ENCODE results near the gene ALK. TPM values are rescaled to one million over a fixed set of nuclear protein-coding genes. Genes with fewer than 3 reads are reported as not detected.

The ALK gene
- total RNA-seq, 3 donors from 2014 or later, result 0.07 to 2.4 (median 0.09) TPM

DNA sequence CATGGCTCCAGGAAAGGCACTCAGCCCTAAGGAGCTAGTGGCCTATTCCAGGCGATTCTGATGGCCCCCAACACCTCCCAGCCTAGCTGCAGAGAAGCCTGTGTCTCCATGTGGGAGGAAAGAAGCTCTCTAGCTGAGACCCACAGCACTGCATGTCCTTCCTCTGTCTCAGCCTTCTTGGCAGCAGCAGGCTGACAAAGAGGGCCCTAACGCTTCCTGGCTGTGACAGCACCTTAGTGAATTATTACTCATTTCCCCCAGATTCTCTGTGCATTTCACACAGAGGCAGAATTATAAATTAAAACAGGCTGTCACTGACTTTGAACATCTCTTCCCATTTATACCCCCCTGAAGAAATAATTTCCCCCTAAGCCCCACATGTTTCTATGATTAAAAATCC, 599.4 kb downstream of the ALK start:
- no peaks in the 10 kb centered on the region for H3K36me3 ChIP-seq (ENCODE audit: low read depth)
- DNase-seq (no peak), ATAC-seq (no peak)
- H3K4me1 ChIP-seq (ENCODE audit: low read depth), result no peaks in the 10 kb centered on the region
- intact Hi-C loops (cut with DNase I, micrococcal nuclease), result no loop called here
- TF ChIP-seq, protein P1, sequence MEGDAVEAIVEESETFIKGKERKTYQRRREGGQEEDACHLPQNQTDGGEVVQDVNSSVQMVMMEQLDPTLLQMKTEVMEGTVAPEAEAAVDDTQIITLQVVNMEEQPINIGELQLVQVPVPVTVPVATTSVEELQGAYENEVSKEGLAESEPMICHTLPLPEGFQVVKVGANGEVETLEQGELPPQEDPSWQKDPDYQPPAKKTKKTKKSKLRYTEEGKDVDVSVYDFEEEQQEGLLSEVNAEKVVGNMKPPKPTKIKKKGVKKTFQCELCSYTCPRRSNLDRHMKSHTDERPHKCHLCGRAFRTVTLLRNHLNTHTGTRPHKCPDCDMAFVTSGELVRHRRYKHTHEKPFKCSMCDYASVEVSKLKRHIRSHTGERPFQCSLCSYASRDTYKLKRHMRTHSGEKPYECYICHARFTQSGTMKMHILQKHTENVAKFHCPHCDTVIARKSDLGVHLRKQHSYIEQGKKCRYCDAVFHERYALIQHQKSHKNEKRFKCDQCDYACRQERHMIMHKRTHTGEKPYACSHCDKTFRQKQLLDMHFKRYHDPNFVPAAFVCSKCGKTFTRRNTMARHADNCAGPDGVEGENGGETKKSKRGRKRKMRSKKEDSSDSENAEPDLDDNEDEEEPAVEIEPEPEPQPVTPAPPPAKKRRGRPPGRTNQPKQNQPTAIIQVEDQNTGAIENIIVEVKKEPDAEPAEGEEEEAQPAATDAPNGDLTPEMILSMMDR (IDR thresholded peaks at IDR 0.05), result no peak
- H3K4me3 ChIP-seq, result no peak overlapping the region
- H3K9me3 ChIP-seq, result no peaks in the 10 kb centered on the region

- no peaks in the 10 kb centered on the region for H3K4me1 ChIP-seq (ENCODE audit: low read depth)
- no peak for ATAC-seq
- no peak for DNase-seq
- H3K4me3 ChIP-seq, result no peak overlapping the region
- H3K9me3 ChIP-seq, result no peaks in the 10 kb centered on the region
- intact Hi-C loops (cut with DNase I, micrococcal nuclease), result no loop called here
- TF ChIP-seq, protein P1 (IDR thresholded peaks at IDR 0.05), result no peak
- H3K36me3 ChIP-seq (ENCODE audit: low read depth), result no peaks in the 10 kb centered on the region
Measured at GRCh38 chr2:29317801-29318485, 603.4 kb downstream of the ALK start.

DNA sequence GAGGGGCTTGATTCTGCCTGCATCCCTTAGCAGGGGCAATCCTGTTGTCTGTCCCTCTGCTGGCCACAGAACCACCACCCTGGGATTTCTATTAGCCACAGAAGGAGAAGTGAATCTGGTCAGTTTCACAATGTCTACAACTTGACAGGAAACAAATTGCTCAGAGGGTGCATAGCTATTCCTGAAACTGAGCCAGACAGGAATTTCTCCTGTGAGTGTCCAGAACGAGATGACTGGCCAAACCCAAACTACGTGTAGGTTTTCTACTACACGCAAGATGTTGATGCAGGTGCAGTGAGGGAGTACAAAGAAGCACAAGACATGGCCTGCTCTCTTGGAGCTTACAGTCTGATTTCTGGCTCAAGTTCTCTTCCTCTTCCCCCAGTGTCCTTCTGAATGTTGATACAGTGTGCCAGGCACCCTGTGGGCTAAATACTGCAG, 604.3 kb downstream of the ALK start:
- TF ChIP-seq, protein P1 (IDR thresholded peaks at IDR 0.05), result no peak
- ATAC-seq (no peak), DNase-seq (peak in 1 of 3 donors; percentile 13)

GRCh38 chr2:29314816-29315571, 606.4 kb downstream of the ALK start:
- no peaks in the 10 kb centered on the region for H3K36me3 ChIP-seq (ENCODE audit: low read depth)
- DNase-seq, result peak in 2 of 3 donors; percentile 19 to 54
- intact Hi-C loops (cut with DNase I, micrococcal nuclease), result no loop called here
- TF ChIP-seq, protein P1 (IDR thresholded peaks at IDR 0.05), result no peak
- H3K4me1 ChIP-seq (ENCODE audit: low read depth), result no peaks in the 10 kb centered on the region
- H3K9me3 ChIP-seq, result no peaks in the 10 kb centered on the region
- peak; percentile 57 for ATAC-seq
- no peak overlapping the region for H3K4me3 ChIP-seq

More for the DNA sequence above, 604.3 kb downstream of the ALK start:
- H3K9me3 ChIP-seq, result no peaks in the 10 kb centered on the region
- intact Hi-C loops (cut with DNase I, micrococcal nuclease), result no loop called here
- no peak overlapping the region for H3K4me3 ChIP-seq
- no peaks in the 10 kb centered on the region for H3K36me3 ChIP-seq (ENCODE audit: low read depth)
- no peaks in the 10 kb centered on the region for H3K4me1 ChIP-seq (ENCODE audit: low read depth)

DNA sequence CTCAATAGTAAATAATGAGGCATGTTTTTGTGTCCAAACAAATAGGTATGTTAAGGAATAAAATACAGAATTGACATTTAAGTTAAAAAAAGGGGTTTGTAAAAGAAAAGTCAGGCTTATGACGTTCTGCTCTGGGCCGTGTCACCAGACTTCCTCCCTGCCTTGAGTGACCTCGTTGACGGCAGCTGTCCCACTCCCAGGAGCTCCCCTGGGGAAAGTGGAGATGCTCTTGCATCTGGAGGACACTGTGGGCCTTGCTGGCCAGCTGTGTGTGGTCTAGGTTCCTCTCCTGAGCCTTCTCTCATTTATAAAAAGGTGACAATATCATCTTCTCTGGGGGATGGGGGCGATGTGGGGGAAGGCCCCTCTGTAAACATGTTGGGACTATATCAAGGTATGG, 609.9 kb downstream of the ALK start:
- no peaks in the 10 kb centered on the region for H3K4me1 ChIP-seq (ENCODE audit: low read depth)
- no peaks in the 10 kb centered on the region for H3K9me3 ChIP-seq
- TF ChIP-seq, protein P1 (IDR thresholded peaks at IDR 0.05), result no peak
- ATAC-seq, result no peak
- H3K36me3 ChIP-seq (ENCODE audit: low read depth), result no peaks in the 10 kb centered on the region
- no peak for DNase-seq
- H3K4me3 ChIP-seq, result no peak overlapping the region
- intact Hi-C loops (cut with DNase I, micrococcal nuclease), result no loop called here

All from mucosa of descending colon (tissue), 3 donors.